Panc1 (cell line): ENCODE results near the gene SOD1. TPM values are rescaled to one million over a fixed set of nuclear protein-coding genes. Genes with fewer than 3 reads are reported as not detected.

Experiments used
- ATAC-seq: fragments of 200-7000 bp; cut with Tn5 transposase; 2 replicates; pipeline ENCODE4 v1.9.1; 2020; ENCODE audit warnings: mild to moderate bottlenecking, moderate library complexity
- BruUV-seq: library from RNA; stranded (reverse); fragments of 400-500 nt; replicated peaks from 2 replicates; lab custom pipeline; 2021; lab: Mats Ljungman, UMichigan
- CTCF ChIA-PET: fragments of 300-600 bp; sonication (Branson Sonifier 250); formaldehyde crosslinking; loops from one replicate; lab custom pipeline; 2022; ENCODE audit warnings: antibody characterized with exemption; lab: Charles Lee
- POLR2A ChIA-PET: fragments of 300-600 bp; sonication (Branson Sonifier 250); formaldehyde crosslinking; loops from one replicate; lab custom pipeline; 2022; ENCODE audit warnings: antibody characterized with exemption; lab: Charles Lee
- DNase-seq: peaks from one replicate; pipeline ENCODE4 v3.0.0-alpha.2; 2010; ENCODE audit warnings: low read depth, low spot score
- H3K27ac ChIP-seq: 2 replicates; pipeline ENCODE4 v1.5.1; 2011; ENCODE audit warnings: mild to moderate bottlenecking, low read length, inconsistent platforms
- H3K27me3 ChIP-seq: fragments of 200-500 bp; sonication (Bioruptor generic); 2 replicates; pipeline ENCODE4 v1.6.0; 2014; ENCODE audit warnings: low read length, inconsistent platforms; ENCODE audit not compliant: control insufficient read depth, insufficient read depth
- H3K36me3 ChIP-seq: fragments of 200-500 bp; sonication (Bioruptor generic); 2 replicates; pipeline ENCODE4 v1.5.1; 2014; ENCODE audit warnings: inconsistent platforms, mild to moderate bottlenecking, low read length, moderate library complexity; ENCODE audit not compliant: control insufficient read depth, insufficient read depth
- H3K4me1 ChIP-seq: 2 replicates; pipeline ENCODE4 v1.5.1; 2011; ENCODE audit warnings: inconsistent platforms, mild to moderate bottlenecking, low read length, moderate library complexity; ENCODE audit not compliant: control insufficient read depth, insufficient read depth
- H3K4me3 ChIP-seq, 2 experiments: 2 replicates each; pipeline ENCODE4 v1.5.1; 2011 to 2012; ENCODE audit warnings: low read depth in 2 of 2, low read length in 2 of 2, mild to moderate bottlenecking in 2 of 2, inconsistent platforms in 1 of 2, moderate library complexity in 1 of 2
- H3K9me3 ChIP-seq: fragments of 200-500 bp; sonication (Bioruptor generic); 2 replicates; pipeline ENCODE4 v1.5.1; 2014; ENCODE audit warnings: low read depth, mild to moderate bottlenecking, inconsistent platforms, low read length, moderate library complexity; ENCODE audit not compliant: control insufficient read depth, insufficient read depth
- POLR2AphosphoS5 ChIP-seq: IDR thresholded peaks from 2 replicates; pipeline ENCODE4 v1.6.1; 2012; ENCODE audit warnings: mild to moderate bottlenecking, low read depth, low read length, moderate library complexity
- SIN3A ChIP-seq: IDR thresholded peaks from 2 replicates; pipeline ENCODE4 v1.6.1; 2012; ENCODE audit warnings: low read depth, mild to moderate bottlenecking, low read length, moderate library complexity, borderline replicate concordance; ENCODE audit not compliant: insufficient read depth
- TCF7L2 ChIP-seq: IDR thresholded peaks from 2 replicates; pipeline ENCODE4 v1.6.1; 2011; ENCODE audit warnings: mild to moderate bottlenecking, low read depth, low read length, inconsistent platforms
- in situ Hi-C: cut with HindIII; loops from 2 replicates; pipeline ENCODE4 v1.10.0; 2016; ENCODE audit warnings: low sequenced_read_pairs, low pct_unique_long_range_greater_than_20kb
- intact Hi-C: fragments of 100-400 bp; cut with micrococcal nuclease; formaldehyde crosslinking; loops from one replicate; pipeline ENCODE4 v1.10.0; 2022; ENCODE audit not compliant: unreplicated experiment
- total RNA-seq: library from RNA; stranded (reverse); gene quantifications from one replicate; pipeline ENCODE4 v1.2.1, GENCODE V29; 2021; ENCODE audit not compliant: unreplicated experiment
- TF ChIP-seq, protein P1 (sequence below), 2 experiments: IDR thresholded peaks; 2 replicates each; pipeline ENCODE4 v1.6.1; 2011 to 2012; ENCODE audit warnings: low read depth in 2 of 2, control low read depth in 1 of 2, low read length in 1 of 2, mild to moderate bottlenecking in 1 of 2, moderate library complexity in 1 of 2; ENCODE audit not compliant: insufficient read depth in 1 of 2
- TF ChIP-seq, protein P2 (sequence below): fragments of 450-650 bp; IDR thresholded peaks from 2 replicates; pipeline ENCODE4 v1.5.1; 2017; ENCODE audit warnings: mild to moderate bottlenecking

The SOD1 gene
- total RNA-seq, 1 experiment from 2014 or later: 221 TPM

DNA sequence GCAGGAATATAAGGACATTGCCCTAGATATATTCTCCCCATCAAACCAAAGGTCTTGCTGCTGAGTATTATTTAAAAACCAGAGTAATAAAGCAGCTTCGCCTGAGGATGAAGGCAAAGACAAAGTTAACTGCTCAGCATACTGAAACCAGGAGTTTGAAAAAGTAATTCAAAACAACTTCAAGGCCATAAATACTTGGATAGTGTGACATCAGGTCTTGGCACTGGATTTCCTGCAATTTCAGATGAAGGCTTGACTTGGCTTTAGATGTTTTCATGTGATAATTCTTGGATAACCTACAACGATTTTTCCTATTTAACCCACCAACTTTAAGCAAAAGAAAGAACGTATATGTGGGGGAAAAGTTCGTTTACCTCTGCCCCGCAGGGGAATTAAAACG, 10.6 kb downstream of the SOD1 start:
- H3K27ac ChIP-seq: 0 out of 2 replicates have a peak overlapping the region, but pooled peaks have one; percentile 39
- no peak for ATAC-seq
- CTCF ChIA-PET: no interaction called here
- no peak overlapping the region for H3K4me3 ChIP-seq
- H3K27me3 ChIP-seq: no peaks in the 10 kb centered on the region
- H3K36me3 ChIP-seq: peaks cover 27% of the 10 kb centered on the region
- H3K4me1 ChIP-seq: no peaks in the 10 kb centered on the region
- intact Hi-C loops (no loop called here), in situ Hi-C loops (no loop called here)
- no TSS peak for BruUV-seq
- TF ChIP-seq POLR2AphosphoS5: no peak
- TF ChIP-seq, protein P1, sequence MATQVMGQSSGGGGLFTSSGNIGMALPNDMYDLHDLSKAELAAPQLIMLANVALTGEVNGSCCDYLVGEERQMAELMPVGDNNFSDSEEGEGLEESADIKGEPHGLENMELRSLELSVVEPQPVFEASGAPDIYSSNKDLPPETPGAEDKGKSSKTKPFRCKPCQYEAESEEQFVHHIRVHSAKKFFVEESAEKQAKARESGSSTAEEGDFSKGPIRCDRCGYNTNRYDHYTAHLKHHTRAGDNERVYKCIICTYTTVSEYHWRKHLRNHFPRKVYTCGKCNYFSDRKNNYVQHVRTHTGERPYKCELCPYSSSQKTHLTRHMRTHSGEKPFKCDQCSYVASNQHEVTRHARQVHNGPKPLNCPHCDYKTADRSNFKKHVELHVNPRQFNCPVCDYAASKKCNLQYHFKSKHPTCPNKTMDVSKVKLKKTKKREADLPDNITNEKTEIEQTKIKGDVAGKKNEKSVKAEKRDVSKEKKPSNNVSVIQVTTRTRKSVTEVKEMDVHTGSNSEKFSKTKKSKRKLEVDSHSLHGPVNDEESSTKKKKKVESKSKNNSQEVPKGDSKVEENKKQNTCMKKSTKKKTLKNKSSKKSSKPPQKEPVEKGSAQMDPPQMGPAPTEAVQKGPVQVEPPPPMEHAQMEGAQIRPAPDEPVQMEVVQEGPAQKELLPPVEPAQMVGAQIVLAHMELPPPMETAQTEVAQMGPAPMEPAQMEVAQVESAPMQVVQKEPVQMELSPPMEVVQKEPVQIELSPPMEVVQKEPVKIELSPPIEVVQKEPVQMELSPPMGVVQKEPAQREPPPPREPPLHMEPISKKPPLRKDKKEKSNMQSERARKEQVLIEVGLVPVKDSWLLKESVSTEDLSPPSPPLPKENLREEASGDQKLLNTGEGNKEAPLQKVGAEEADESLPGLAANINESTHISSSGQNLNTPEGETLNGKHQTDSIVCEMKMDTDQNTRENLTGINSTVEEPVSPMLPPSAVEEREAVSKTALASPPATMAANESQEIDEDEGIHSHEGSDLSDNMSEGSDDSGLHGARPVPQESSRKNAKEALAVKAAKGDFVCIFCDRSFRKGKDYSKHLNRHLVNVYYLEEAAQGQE (IDR thresholded peaks at IDR 0.05; ENCODE audit: insufficient read depth in 1 of 2, low read depth in 2 of 2, low read length in 1 of 2): no peak
- TF ChIP-seq, protein P2, sequence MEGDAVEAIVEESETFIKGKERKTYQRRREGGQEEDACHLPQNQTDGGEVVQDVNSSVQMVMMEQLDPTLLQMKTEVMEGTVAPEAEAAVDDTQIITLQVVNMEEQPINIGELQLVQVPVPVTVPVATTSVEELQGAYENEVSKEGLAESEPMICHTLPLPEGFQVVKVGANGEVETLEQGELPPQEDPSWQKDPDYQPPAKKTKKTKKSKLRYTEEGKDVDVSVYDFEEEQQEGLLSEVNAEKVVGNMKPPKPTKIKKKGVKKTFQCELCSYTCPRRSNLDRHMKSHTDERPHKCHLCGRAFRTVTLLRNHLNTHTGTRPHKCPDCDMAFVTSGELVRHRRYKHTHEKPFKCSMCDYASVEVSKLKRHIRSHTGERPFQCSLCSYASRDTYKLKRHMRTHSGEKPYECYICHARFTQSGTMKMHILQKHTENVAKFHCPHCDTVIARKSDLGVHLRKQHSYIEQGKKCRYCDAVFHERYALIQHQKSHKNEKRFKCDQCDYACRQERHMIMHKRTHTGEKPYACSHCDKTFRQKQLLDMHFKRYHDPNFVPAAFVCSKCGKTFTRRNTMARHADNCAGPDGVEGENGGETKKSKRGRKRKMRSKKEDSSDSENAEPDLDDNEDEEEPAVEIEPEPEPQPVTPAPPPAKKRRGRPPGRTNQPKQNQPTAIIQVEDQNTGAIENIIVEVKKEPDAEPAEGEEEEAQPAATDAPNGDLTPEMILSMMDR: no peak
- no peak for TF ChIP-seq TCF7L2
- no peaks in the 10 kb centered on the region for H3K9me3 ChIP-seq
- POLR2A ChIA-PET: no interaction called here
- DNase-seq: no peak

- ATAC-seq: 0 out of 2 replicates have a peak, but pooled peaks have one; percentile 27
- BruUV-seq: TSS peak; percentile 75
- CTCF ChIA-PET: no interaction called here
- no peaks in the 10 kb centered on the region for H3K4me1 ChIP-seq
- POLR2A ChIA-PET: no interaction called here
- in situ Hi-C loops (no loop called here), intact Hi-C loops (no loop called here)
- H3K4me3 ChIP-seq: no peak overlapping the region
- H3K36me3 ChIP-seq: peaks cover 27% of the 10 kb centered on the region
- TF ChIP-seq TCF7L2: no peak
- TF ChIP-seq, protein P1 (IDR thresholded peaks at IDR 0.05; ENCODE audit: insufficient read depth in 1 of 2, low read depth in 2 of 2, low read length in 1 of 2): no peak
- TF ChIP-seq POLR2AphosphoS5: no peak
- TF ChIP-seq, protein P2: no peak
- no peak for TF ChIP-seq SIN3A
- H3K27me3 ChIP-seq: no peaks in the 10 kb centered on the region
- DNase-seq: no peak
- H3K27ac ChIP-seq: no peak overlapping the region
- H3K9me3 ChIP-seq: no peaks in the 10 kb centered on the region
Observed at GRCh38 chr21:31671146-31671716, 11.7 kb downstream of the SOD1 start.
